Chondrocyte (in vitro differentiated cells): ENCODE measurements around the gene OR9Q1. TPM values are rescaled to one million over a fixed set of nuclear protein-coding genes. Genes with fewer than 3 reads are reported as not detected.

Experiments used
- DNase-seq: peaks from one replicate; pipeline ENCODE4 v3.0.0; 2021; ENCODE audit warnings: mixed read lengths, low spot score
- H3K27ac Mint-ChIP-seq: one replicate; pipeline ENCODE4 v1.8.0; 2021; ENCODE audit warnings: mild to moderate bottlenecking, moderate library complexity, mixed read lengths; ENCODE audit not compliant: unreplicated experiment
- H3K27me3 Mint-ChIP-seq: 2 replicates; pipeline ENCODE4 v1.8.0; 2021; ENCODE audit warnings: low read depth, mixed read lengths
- H3K36me3 Mint-ChIP-seq: 2 replicates; pipeline ENCODE4 v1.8.0; 2021; ENCODE audit warnings: low read depth, mixed read lengths
- H3K4me1 Mint-ChIP-seq: 2 replicates; pipeline ENCODE4 v1.8.0; 2021; ENCODE audit warnings: low read depth, mild to moderate bottlenecking, mixed read lengths
- H3K4me3 Mint-ChIP-seq: one replicate; pipeline ENCODE4 v1.8.0; 2021; ENCODE audit warnings: mild to moderate bottlenecking, moderate library complexity, mixed read lengths; ENCODE audit not compliant: unreplicated experiment
- H3K9me3 Mint-ChIP-seq: 2 replicates; pipeline ENCODE4 v1.8.0; 2021; ENCODE audit warnings: low read depth, mixed read lengths
- long read RNA-seq: library from polyadenylated mRNA; stranded (forward); transcript quantifications from one replicate; pipeline ENCODE4 v2.0.0, GENCODE V29; 2021
- total RNA-seq: library from RNA; stranded (reverse); gene quantifications from 3 replicates; pipeline ENCODE4 v1.2.1, GENCODE V29; 2021
- TF ChIP-seq, protein P1 (sequence below): fragments of 200-600 bp; sonication (generic); IDR thresholded peaks from 2 replicates; pipeline ENCODE4 v1.5.0; 2021; ENCODE audit warnings: antibody characterized with exemption, mild to moderate bottlenecking, moderate library complexity

The OR9Q1 gene
- not detected in 3 replicates for total RNA-seq
- long read RNA-seq: 0 reads

DNA sequence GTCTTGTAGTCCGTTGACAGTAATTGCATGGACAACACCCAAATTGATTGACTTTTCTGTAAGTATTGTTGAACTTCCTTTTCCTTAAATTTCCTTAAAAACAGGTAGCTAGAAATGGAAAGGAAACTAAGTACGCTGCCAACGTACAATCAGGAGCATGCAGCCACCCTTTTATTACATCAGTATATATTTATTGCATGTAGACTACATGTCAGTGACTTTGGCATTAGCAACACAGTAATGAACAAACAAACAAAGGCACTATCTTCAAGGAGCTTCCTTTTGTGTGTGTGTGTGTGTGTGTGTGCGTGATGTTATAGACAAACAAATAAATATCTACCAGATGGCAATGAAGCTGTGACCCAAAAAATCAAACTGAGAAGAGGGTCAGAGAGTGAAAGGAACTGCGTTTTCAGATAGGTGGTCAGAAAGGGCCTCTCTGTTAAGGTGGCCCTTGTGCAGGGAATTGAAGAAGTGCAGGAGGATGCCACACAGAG lies at the start of gene OR9Q1:
Gene OR9Q1, plus strand, starts transcription at position 447 of the 497 bp plus-strand sequence. CDS start 155,564 bp downstream, outside the sequence.
- Mint-ChIP-seq H3K27me3 (peaks cover 8% of the 10 kb centered on the region), H3K4me1 (peaks cover 5% of the 10 kb centered on the region), H3K36me3 (no peaks in the 10 kb centered on the region), H3K4me3 (no peak within 1 kb of the TSS), H3K9me3 (no peaks in the 10 kb centered on the region), H3K27ac (no peak within 1 kb of the TSS)
- TF ChIP-seq, protein P1, sequence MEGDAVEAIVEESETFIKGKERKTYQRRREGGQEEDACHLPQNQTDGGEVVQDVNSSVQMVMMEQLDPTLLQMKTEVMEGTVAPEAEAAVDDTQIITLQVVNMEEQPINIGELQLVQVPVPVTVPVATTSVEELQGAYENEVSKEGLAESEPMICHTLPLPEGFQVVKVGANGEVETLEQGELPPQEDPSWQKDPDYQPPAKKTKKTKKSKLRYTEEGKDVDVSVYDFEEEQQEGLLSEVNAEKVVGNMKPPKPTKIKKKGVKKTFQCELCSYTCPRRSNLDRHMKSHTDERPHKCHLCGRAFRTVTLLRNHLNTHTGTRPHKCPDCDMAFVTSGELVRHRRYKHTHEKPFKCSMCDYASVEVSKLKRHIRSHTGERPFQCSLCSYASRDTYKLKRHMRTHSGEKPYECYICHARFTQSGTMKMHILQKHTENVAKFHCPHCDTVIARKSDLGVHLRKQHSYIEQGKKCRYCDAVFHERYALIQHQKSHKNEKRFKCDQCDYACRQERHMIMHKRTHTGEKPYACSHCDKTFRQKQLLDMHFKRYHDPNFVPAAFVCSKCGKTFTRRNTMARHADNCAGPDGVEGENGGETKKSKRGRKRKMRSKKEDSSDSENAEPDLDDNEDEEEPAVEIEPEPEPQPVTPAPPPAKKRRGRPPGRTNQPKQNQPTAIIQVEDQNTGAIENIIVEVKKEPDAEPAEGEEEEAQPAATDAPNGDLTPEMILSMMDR: no peak
- DNase-seq: no peak

- Mint-ChIP-seq H3K36me3 (no peaks in the 10 kb centered on the region), H3K4me3 (no peak overlapping the region), H3K4me1 (no peaks in the 10 kb centered on the region), H3K27ac (no peak overlapping the region), H3K27me3 (peaks cover 13% of the 10 kb centered on the region), H3K9me3 (peaks cover 4% of the 10 kb centered on the region)
- no peak for DNase-seq
- TF ChIP-seq, protein P1: no peak
Observed at GRCh38 chr11:57974132-57974531, 49.5 kb upstream of the OR9Q1 start.

DNA sequence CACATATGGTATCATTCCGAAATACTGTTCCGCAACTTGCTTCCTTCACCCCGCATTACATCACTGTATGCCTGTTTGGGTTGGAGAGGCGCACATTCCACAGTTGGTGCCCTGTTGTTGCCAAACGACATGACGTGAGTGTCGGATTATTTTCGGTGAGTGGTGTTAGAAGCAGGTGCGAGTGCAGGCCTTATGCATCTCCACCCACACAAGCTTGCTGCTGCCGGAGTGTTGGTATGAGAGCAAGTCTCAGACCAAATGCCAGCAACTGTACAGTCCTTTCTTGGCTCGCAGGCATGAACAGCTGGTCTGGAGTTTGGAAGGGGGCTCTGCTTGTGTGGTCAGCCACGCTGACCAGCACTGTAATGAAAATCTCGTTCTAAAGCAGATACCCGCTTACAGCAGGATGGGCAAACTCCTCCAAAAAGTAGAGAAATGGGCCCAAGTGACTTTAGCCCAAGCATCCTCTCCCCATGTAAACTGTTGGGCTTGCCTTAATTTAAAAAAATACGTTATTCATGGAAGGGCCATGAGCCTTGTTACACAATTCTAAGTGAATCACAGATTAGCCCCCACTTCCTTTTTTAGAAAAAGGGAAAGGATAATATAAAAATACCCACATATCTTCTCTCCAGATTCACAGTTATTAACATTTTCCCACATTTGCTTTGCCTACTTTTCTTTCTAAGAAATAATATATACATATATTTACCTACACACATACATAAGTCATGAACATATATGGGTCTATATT lies 48.7 kb upstream of the OR9Q1 start:
- TF ChIP-seq, protein P1: no peak
- H3K36me3 Mint-ChIP-seq: no peaks in the 10 kb centered on the region
- H3K4me3 Mint-ChIP-seq: no peak overlapping the region
- peaks cover 4% of the 10 kb centered on the region for H3K9me3 Mint-ChIP-seq
- peaks cover 15% of the 10 kb centered on the region for H3K27me3 Mint-ChIP-seq
- no peaks in the 10 kb centered on the region for H3K4me1 Mint-ChIP-seq
- H3K27ac Mint-ChIP-seq: no peak overlapping the region
- DNase-seq: no peak

GRCh38 chr11:57977709-57978108 lies 46.0 kb upstream of the OR9Q1 start:
- H3K36me3 Mint-ChIP-seq: no peaks in the 10 kb centered on the region
- peaks cover 20% of the 10 kb centered on the region for H3K27me3 Mint-ChIP-seq
- H3K4me3 Mint-ChIP-seq: no peak overlapping the region
- H3K27ac Mint-ChIP-seq: no peak overlapping the region
- no peaks in the 10 kb centered on the region for H3K4me1 Mint-ChIP-seq
- peaks cover 4% of the 10 kb centered on the region for H3K9me3 Mint-ChIP-seq
- DNase-seq: no peak
- TF ChIP-seq, protein P1: no peak

DNA sequence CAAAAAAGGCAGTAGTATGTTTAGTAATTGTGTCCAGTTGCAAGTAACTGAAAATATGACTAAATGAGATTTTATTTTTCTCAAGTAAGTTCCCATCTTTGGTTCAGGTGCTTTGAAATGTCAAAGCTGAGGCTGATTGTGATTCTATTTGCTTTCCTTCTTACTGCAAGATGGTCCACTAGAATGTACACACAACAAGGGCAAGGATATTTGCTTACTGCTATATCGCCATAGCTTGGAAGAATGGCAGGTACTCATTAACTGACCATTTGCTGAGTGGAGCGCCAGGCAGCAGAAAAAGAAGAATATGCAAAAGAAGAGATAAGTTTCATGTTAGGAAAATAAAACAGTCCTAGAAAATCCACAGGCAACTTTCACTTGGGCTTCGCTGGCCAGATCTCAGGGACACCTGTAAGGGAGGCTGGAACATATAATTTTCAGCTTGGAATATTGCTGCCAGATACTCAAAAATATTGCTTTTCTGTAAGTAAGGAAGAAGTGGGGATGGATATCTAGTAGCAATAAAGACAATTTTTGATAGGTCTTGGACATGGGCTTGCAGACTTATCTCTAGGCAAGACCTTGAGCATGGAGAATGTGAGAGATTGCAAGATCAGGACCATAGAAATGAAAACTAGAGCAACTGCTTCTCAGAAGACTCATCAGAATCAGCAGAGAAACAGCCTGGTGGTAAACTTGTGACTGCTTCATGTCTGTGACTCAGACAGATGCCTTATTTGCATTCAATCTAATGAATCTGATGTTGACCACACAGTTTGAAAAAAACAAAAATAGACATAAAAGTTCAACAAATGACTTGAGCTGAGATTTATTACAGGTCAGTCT lies 44.8 kb upstream of the OR9Q1 start:
- H3K4me3 Mint-ChIP-seq: no peak overlapping the region
- no peaks in the 10 kb centered on the region for H3K4me1 Mint-ChIP-seq
- no peak overlapping the region for H3K27ac Mint-ChIP-seq
- H3K9me3 Mint-ChIP-seq: peaks cover 4% of the 10 kb centered on the region
- no peaks in the 10 kb centered on the region for H3K36me3 Mint-ChIP-seq
- H3K27me3 Mint-ChIP-seq: peaks cover 23% of the 10 kb centered on the region
- TF ChIP-seq, protein P1: no peak
- DNase-seq: no peak
